Liver (tissue), 3 donors: Measurements from ENCODE around the gene THSD4.
"Not testable (repeated sequence)": the region's sequence is repeated elsewhere in the genome, so short reads cannot be mapped to it uniquely, and the experiment has no call there.

Experiments
- TAF1 ChIP-seq: conservative IDR thresholded peaks from 2 replicates; pipeline ENCODE4 v1.6.1; 2016; ENCODE audit warnings: antibody characterized with exemption, mild to moderate bottlenecking
- YY1 ChIP-seq: IDR thresholded peaks from 2 replicates; pipeline ENCODE4 v1.6.1; 2016; ENCODE audit warnings: antibody characterized with exemption, mild to moderate bottlenecking
- TF ChIP-seq, protein P1 (sequence below): fragments of 150-350 bp; IDR thresholded peaks from 2 replicates; pipeline ENCODE4 v1.5.1; 2017; ENCODE audit warnings: improper control_type of control experiment, low read depth, low read length; ENCODE audit not compliant: missing input control
- TF ChIP-seq, protein P2 (sequence below): IDR thresholded peaks from 2 replicates; pipeline ENCODE4 v1.6.1; 2016; ENCODE audit warnings: antibody characterized with exemption
- TF ChIP-seq, protein P3 (sequence below): IDR thresholded peaks from 2 replicates; pipeline ENCODE4 v1.6.1; 2016; ENCODE audit warnings: antibody characterized with exemption, mild to moderate bottlenecking
- donor health status: healthy.
- donor health status: healthy.

DNA sequence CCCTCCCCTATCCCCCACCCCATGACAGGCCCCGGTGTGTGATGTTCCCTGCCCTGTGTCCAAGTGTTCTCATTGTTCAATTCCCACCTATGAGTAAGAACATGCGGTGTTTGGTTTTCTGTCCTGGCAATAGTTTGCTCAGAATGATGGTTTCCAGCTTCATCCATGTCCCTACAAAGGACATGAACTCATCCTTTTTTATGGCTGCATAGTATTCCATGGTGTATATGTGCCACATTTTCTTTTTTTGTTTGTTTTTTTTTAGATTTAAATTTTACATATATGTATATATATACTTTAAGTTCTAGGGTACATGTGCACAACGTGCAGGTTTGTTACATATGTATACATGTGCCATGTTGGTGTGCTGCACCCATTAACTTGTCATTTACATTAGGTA is 555.0 kb downstream of the THSD4 start:
- TF ChIP-seq TAF1, YY1: not testable (repeated sequence)
- TF ChIP-seq, protein P1, sequence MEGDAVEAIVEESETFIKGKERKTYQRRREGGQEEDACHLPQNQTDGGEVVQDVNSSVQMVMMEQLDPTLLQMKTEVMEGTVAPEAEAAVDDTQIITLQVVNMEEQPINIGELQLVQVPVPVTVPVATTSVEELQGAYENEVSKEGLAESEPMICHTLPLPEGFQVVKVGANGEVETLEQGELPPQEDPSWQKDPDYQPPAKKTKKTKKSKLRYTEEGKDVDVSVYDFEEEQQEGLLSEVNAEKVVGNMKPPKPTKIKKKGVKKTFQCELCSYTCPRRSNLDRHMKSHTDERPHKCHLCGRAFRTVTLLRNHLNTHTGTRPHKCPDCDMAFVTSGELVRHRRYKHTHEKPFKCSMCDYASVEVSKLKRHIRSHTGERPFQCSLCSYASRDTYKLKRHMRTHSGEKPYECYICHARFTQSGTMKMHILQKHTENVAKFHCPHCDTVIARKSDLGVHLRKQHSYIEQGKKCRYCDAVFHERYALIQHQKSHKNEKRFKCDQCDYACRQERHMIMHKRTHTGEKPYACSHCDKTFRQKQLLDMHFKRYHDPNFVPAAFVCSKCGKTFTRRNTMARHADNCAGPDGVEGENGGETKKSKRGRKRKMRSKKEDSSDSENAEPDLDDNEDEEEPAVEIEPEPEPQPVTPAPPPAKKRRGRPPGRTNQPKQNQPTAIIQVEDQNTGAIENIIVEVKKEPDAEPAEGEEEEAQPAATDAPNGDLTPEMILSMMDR, result not testable (repeated sequence)
- TF ChIP-seq, protein P2, sequence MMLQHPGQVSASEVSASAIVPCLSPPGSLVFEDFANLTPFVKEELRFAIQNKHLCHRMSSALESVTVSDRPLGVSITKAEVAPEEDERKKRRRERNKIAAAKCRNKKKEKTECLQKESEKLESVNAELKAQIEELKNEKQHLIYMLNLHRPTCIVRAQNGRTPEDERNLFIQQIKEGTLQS, result not testable (repeated sequence)
- TF ChIP-seq, protein P3, sequence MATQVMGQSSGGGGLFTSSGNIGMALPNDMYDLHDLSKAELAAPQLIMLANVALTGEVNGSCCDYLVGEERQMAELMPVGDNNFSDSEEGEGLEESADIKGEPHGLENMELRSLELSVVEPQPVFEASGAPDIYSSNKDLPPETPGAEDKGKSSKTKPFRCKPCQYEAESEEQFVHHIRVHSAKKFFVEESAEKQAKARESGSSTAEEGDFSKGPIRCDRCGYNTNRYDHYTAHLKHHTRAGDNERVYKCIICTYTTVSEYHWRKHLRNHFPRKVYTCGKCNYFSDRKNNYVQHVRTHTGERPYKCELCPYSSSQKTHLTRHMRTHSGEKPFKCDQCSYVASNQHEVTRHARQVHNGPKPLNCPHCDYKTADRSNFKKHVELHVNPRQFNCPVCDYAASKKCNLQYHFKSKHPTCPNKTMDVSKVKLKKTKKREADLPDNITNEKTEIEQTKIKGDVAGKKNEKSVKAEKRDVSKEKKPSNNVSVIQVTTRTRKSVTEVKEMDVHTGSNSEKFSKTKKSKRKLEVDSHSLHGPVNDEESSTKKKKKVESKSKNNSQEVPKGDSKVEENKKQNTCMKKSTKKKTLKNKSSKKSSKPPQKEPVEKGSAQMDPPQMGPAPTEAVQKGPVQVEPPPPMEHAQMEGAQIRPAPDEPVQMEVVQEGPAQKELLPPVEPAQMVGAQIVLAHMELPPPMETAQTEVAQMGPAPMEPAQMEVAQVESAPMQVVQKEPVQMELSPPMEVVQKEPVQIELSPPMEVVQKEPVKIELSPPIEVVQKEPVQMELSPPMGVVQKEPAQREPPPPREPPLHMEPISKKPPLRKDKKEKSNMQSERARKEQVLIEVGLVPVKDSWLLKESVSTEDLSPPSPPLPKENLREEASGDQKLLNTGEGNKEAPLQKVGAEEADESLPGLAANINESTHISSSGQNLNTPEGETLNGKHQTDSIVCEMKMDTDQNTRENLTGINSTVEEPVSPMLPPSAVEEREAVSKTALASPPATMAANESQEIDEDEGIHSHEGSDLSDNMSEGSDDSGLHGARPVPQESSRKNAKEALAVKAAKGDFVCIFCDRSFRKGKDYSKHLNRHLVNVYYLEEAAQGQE, result not testable (repeated sequence)
